Colonic mucosa (tissue), 4 donors: ENCODE measurements around the gene TIMM17B. TPM values are rescaled to one million over a fixed set of nuclear protein-coding genes. Genes with fewer than 3 reads are reported as not detected.
A peak's percentile ranks its signal among the peaks of the same experiment; 100 is the strongest.

Source experiments
- DNase-seq: peaks from one replicate; pipeline ENCODE4 v3.0.0-alpha.2; 2020
- H3K27ac ChIP-seq: fragments of 200-600 bp; one replicate; pipeline ENCODE4 v1.8.0; 2021
- H3K27me3 ChIP-seq: fragments of 200-600 bp; one replicate; pipeline ENCODE4 v1.8.0; 2021
- H3K36me3 ChIP-seq: fragments of 200-600 bp; one replicate; pipeline ENCODE4 v1.8.0; 2021
- H3K4me1 ChIP-seq: fragments of 200-600 bp; one replicate; pipeline ENCODE4 v1.8.0; 2021; ENCODE audit warnings: mild to moderate bottlenecking
- H3K4me3 ChIP-seq: fragments of 200-600 bp; one replicate; pipeline ENCODE4 v1.8.0; 2021
- H3K9ac ChIP-seq, 2 donors: one replicate each; pipeline ENCODE4 v1.7.0; 2013; ENCODE audit warnings: control low read depth in 2 of 2, low read depth in 2 of 2, low read length in 2 of 2
- H3K9me3 ChIP-seq: fragments of 200-600 bp; one replicate; pipeline ENCODE4 v1.8.0; 2021
- CTCF ChIP-seq: fragments of 200-600 bp; IDR thresholded peaks from one replicate; pipeline ENCODE4 v1.8.0; 2022; ENCODE audit warnings: antibody characterized with exemption, mild to moderate bottlenecking
- intact Hi-C: fragments of 100-400 bp; cut with DNase I; formaldehyde crosslinking; loops from one replicate; pipeline ENCODE4 v1.14.1; 2022
- total RNA-seq, 2 donors: library from RNA; stranded (reverse); fragmentation: NEBNext Ultra II Directional in 1 of 2; extraction: Animal tissue kit (Norgen Biotek cat#: 25700) in 1 of 2; gene quantifications; one replicate each; pipeline ENCODE4 v1.2.1, GENCODE V29; 2021
- donor health status: healthy.
- donor health status: DM: no; HTN: no; CAD: no.
- donor health status: DM: no; HTN: no; CAD: no.

The TIMM17B gene
- total RNA-seq, 2 donors from 2014 or later: 48.8 to 91.0 TPM

- no peaks in the 10 kb centered on the region for H3K9me3 ChIP-seq
- intact Hi-C loops: no loop called here
- H3K4me3 ChIP-seq: peak within 1 kb of the TSS; percentile 56
- peak within 1 kb of the TSS; percentile 54 to 76 for H3K9ac ChIP-seq
- peak; percentile 89 for DNase-seq
- peak within 1 kb of the TSS; percentile 65 for H3K27ac ChIP-seq
- H3K36me3 ChIP-seq: no peaks in the 10 kb centered on the region
- H3K27me3 ChIP-seq: no peaks in the 10 kb centered on the region
- H3K4me1 ChIP-seq: no peaks in the 10 kb centered on the region
- no peak for TF ChIP-seq CTCF
Observed at GRCh38 chrX:48911412-48912182, 14.0 kb upstream of the TIMM17B start, which contains the start of gene SLC35A2. SLC35A2 (minus strand) TSS chrX:48911646; CDS start chrX:48911636, 10 bp downstream.

GRCh38 chrX:48910926-48911411 lies 13.4 kb upstream of the TIMM17B start:
- intact Hi-C loops: no loop called here
- Histone ChIP-seq H3K4me3 (peak overlapping the region; percentile 56), H3K36me3 (no peaks in the 10 kb centered on the region), H3K27ac (peak overlapping the region; percentile 65), H3K4me1 (no peaks in the 10 kb centered on the region), H3K27me3 (no peaks in the 10 kb centered on the region), H3K9me3 (no peaks in the 10 kb centered on the region), H3K9ac (peak overlapping the region; percentile 54 to 76)
- DNase-seq: no peak
- no peak for TF ChIP-seq CTCF

GRCh38 chrX:48909703-48910294 lies 12.2 kb upstream of the TIMM17B start:
- DNase-seq: no peak
- no peaks in the 10 kb centered on the region for H3K27me3 ChIP-seq
- intact Hi-C loops: no loop called here
- no peak overlapping the region for H3K9ac ChIP-seq
- H3K9me3 ChIP-seq: no peaks in the 10 kb centered on the region
- TF ChIP-seq CTCF: no peak
- H3K4me3 ChIP-seq: no peak overlapping the region
- H3K4me1 ChIP-seq: no peaks in the 10 kb centered on the region
- H3K27ac ChIP-seq: no peak overlapping the region
- H3K36me3 ChIP-seq: no peaks in the 10 kb centered on the region

- H3K9ac ChIP-seq: no peak overlapping the region
- H3K27ac ChIP-seq: no peak overlapping the region
- H3K36me3 ChIP-seq: no peaks in the 10 kb centered on the region
- no peak overlapping the region for H3K4me3 ChIP-seq
- no peaks in the 10 kb centered on the region for H3K27me3 ChIP-seq
- H3K9me3 ChIP-seq: no peaks in the 10 kb centered on the region
- intact Hi-C loops: no loop called here
- no peak for DNase-seq
- H3K4me1 ChIP-seq: no peaks in the 10 kb centered on the region
- no peak for TF ChIP-seq CTCF
Observed at GRCh38 chrX:48908600-48908999, 11.0 kb upstream of the TIMM17B start.

- intact Hi-C loops: no loop called here
- Histone ChIP-seq H3K9me3 (no peaks in the 10 kb centered on the region), H3K36me3 (no peaks in the 10 kb centered on the region), H3K4me1 (no peaks in the 10 kb centered on the region), H3K27ac (no peak overlapping the region), H3K4me3 (no peak overlapping the region), H3K27me3 (no peaks in the 10 kb centered on the region), H3K9ac (no peak overlapping the region)
- TF ChIP-seq CTCF: no peak
- no peak for DNase-seq
Observed at GRCh38 chrX:48905090-48905790, 7.7 kb upstream of the TIMM17B start.
